HepG2 (cell line): Measurements from ENCODE around the gene CSNK2B. TPM values are rescaled to one million over a fixed set of nuclear protein-coding genes. Genes with fewer than 3 reads are reported as not detected.
A peak's percentile ranks its signal among the peaks of the same experiment; 100 is the strongest.

ENCODE experiments used
- ARID2 ChIP-seq: sonication (generic); formaldehyde crosslinking; IDR thresholded peaks from 2 replicates; pipeline ENCODE4 v1.8.1; 2022; ENCODE audit warnings: mild to moderate bottlenecking, missing genetic modification reagents, borderline replicate concordance
- ATF6 ChIP-seq: sonication (generic); formaldehyde crosslinking; conservative IDR thresholded peaks from 2 replicates; pipeline ENCODE4 v1.4.0; 2020; ENCODE audit warnings: missing genetic modification reagents
- HOXA5 ChIP-seq: sonication (generic); formaldehyde crosslinking; IDR thresholded peaks from 2 replicates; pipeline ENCODE4 v1.4.0; 2020; ENCODE audit warnings: missing genetic modification reagents
- MLLT10 ChIP-seq: sonication (generic); formaldehyde crosslinking; IDR thresholded peaks from 2 replicates; pipeline ENCODE4 v1.4.0; 2020; ENCODE audit warnings: missing genetic modification reagents
- SOX13 ChIP-seq, 3 experiments: fragments of 450-650 bp in 1 of 3; sonication (generic) in 1 of 3; formaldehyde crosslinking in 1 of 3; IDR thresholded peaks in 2 of 3; conservative IDR thresholded peaks in 1 of 3; 2 replicates each; pipeline versions ENCODE4 v1.5.0 to v1.6.1; 2016 to 2020; ENCODE audit warnings: antibody characterized with exemption in 1 of 3, mild to moderate bottlenecking in 1 of 3, missing compliant biosample characterization in 1 of 3, missing genetic modification reagents in 1 of 3, moderate library complexity in 1 of 3
- TBX2 ChIP-seq: sonication (generic); formaldehyde crosslinking; IDR thresholded peaks from 2 replicates; pipeline ENCODE4 v1.5.0; 2020; ENCODE audit warnings: missing genetic modification reagents, mild to moderate bottlenecking, borderline replicate concordance
- ZNF296 ChIP-seq: sonication (generic); formaldehyde crosslinking; conservative IDR thresholded peaks from 2 replicates; pipeline ENCODE4 v1.5.0; 2020; ENCODE audit warnings: mild to moderate bottlenecking, missing genetic modification reagents
- ZNF569 ChIP-seq: sonication (generic); formaldehyde crosslinking; IDR thresholded peaks from 2 replicates; pipeline ENCODE4 v1.5.0; 2020; ENCODE audit warnings: mild to moderate bottlenecking, missing genetic modification reagents, moderate library complexity, borderline replicate concordance
- ZNF605 ChIP-seq: sonication (generic); formaldehyde crosslinking; IDR thresholded peaks from 2 replicates; pipeline ENCODE4 v1.8.0; 2022; ENCODE audit warnings: mild to moderate bottlenecking, missing genetic modification reagents
- polyA plus RNA-seq, 8 experiments: library from polyadenylated mRNA; depleted of rRNA in 3 of 8; stranded (reverse) in 7 of 8; unstranded in 1 of 8; fragments of >200 nt; fragmentation: Illumina TruSeq in 4 of 8; extraction: Trizol in 4 of 8; gene quantifications; 2 replicates each; pipeline versions ENCODE4 v1.2.1 to v1.2.3, GENCODE V29; 2011 to 2016; ENCODE audit warnings: low read depth in 4 of 8, missing spikeins in 1 of 8, mixed read lengths in 1 of 8; ENCODE audit not compliant: insufficient read depth in 1 of 8
- total RNA-seq, 5 experiments: library from RNA; depleted of rRNA; stranded (reverse); fragments of >200 nt; fragmentation: Illumina TruSeq; extraction: Trizol; gene quantifications; 2 replicates each; pipeline ENCODE4 v1.2.3, GENCODE V29; 2016; ENCODE audit warnings: low read depth in 1 of 5
- TF ChIP-seq, protein P1 (sequence below): sonication (generic); formaldehyde crosslinking; IDR thresholded peaks from 2 replicates; pipeline ENCODE4 v1.9.0; 2021; ENCODE audit warnings: mild to moderate bottlenecking, missing genetic modification reagents
- TF ChIP-seq, protein P2 (sequence below): sonication (generic); formaldehyde crosslinking; IDR thresholded peaks from 2 replicates; pipeline ENCODE4 v1.4.0; 2020; ENCODE audit warnings: missing genetic modification reagents
- TF ChIP-seq, protein P3 (sequence below): sonication (generic); formaldehyde crosslinking; IDR thresholded peaks from 2 replicates; pipeline ENCODE4 v1.4.0; 2020; ENCODE audit warnings: mild to moderate bottlenecking, missing genetic modification reagents
- TF ChIP-seq, protein P4 (sequence below): sonication (generic); formaldehyde crosslinking; IDR thresholded peaks from 2 replicates; pipeline ENCODE4 v1.8.0; 2022; ENCODE audit warnings: low read depth, missing genetic modification reagents

Gene CSNK2B
- total and polyA plus RNA-seq, 2 of the 13 experiments (the other 11 are each of a cell fraction or from before 2014, with no cell fraction given), result 111 to 296 TPM

GRCh38 chr6:31652925-31653724, 12.8 kb upstream of the CSNK2B start (continued):
- TF ChIP-seq ARID2, result no peak
- TF ChIP-seq ATF6 (CRISPR knock-in tag), result no peak
- 0 out of 2 replicates have a peak, but pooled peaks have one; percentile 3 for TF ChIP-seq SOX13 (IDR thresholded peaks at IDR 0.05)
- no peak for TF ChIP-seq SOX13 (CRISPR knock-in tag; conservative IDR thresholded peaks at IDR 0.05 in 1 of 2, IDR thresholded peaks at IDR 0.05 in 1 of 2)
- peak; percentile 58 for TF ChIP-seq ZNF605 (CRISPR knock-in tag)
- TF ChIP-seq TBX2 (CRISPR knock-in tag), result peak; percentile 13; the same call in 1 of the 2 replicates
- TF ChIP-seq ZNF296 (CRISPR knock-in tag), result no peak
- TF ChIP-seq, protein P1, sequence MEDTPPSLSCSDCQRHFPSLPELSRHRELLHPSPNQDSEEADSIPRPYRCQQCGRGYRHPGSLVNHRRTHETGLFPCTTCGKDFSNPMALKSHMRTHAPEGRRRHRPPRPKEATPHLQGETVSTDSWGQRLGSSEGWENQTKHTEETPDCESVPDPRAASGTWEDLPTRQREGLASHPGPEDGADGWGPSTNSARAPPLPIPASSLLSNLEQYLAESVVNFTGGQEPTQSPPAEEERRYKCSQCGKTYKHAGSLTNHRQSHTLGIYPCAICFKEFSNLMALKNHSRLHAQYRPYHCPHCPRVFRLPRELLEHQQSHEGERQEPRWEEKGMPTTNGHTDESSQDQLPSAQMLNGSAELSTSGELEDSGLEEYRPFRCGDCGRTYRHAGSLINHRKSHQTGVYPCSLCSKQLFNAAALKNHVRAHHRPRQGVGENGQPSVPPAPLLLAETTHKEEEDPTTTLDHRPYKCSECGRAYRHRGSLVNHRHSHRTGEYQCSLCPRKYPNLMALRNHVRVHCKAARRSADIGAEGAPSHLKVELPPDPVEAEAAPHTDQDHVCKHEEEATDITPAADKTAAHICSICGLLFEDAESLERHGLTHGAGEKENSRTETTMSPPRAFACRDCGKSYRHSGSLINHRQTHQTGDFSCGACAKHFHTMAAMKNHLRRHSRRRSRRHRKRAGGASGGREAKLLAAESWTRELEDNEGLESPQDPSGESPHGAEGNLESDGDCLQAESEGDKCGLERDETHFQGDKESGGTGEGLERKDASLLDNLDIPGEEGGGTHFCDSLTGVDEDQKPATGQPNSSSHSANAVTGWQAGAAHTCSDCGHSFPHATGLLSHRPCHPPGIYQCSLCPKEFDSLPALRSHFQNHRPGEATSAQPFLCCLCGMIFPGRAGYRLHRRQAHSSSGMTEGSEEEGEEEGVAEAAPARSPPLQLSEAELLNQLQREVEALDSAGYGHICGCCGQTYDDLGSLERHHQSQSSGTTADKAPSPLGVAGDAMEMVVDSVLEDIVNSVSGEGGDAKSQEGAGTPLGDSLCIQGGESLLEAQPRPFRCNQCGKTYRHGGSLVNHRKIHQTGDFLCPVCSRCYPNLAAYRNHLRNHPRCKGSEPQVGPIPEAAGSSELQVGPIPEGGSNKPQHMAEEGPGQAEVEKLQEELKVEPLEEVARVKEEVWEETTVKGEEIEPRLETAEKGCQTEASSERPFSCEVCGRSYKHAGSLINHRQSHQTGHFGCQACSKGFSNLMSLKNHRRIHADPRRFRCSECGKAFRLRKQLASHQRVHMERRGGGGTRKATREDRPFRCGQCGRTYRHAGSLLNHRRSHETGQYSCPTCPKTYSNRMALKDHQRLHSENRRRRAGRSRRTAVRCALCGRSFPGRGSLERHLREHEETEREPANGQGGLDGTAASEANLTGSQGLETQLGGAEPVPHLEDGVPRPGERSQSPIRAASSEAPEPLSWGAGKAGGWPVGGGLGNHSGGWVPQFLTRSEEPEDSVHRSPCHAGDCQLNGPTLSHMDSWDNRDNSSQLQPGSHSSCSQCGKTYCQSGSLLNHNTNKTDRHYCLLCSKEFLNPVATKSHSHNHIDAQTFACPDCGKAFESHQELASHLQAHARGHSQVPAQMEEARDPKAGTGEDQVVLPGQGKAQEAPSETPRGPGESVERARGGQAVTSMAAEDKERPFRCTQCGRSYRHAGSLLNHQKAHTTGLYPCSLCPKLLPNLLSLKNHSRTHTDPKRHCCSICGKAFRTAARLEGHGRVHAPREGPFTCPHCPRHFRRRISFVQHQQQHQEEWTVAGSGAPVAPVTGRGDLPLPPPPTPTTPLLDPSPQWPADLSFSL (CRISPR knock-in tag), result peak; percentile 37; the same call in 1 of the 2 replicates
- TF ChIP-seq, protein P2, sequence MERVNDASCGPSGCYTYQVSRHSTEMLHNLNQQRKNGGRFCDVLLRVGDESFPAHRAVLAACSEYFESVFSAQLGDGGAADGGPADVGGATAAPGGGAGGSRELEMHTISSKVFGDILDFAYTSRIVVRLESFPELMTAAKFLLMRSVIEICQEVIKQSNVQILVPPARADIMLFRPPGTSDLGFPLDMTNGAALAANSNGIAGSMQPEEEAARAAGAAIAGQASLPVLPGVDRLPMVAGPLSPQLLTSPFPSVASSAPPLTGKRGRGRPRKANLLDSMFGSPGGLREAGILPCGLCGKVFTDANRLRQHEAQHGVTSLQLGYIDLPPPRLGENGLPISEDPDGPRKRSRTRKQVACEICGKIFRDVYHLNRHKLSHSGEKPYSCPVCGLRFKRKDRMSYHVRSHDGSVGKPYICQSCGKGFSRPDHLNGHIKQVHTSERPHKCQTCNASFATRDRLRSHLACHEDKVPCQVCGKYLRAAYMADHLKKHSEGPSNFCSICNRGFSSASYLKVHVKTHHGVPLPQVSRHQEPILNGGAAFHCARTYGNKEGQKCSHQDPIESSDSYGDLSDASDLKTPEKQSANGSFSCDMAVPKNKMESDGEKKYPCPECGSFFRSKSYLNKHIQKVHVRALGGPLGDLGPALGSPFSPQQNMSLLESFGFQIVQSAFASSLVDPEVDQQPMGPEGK (CRISPR knock-in tag), result peak; percentile 56
- TF ChIP-seq HOXA5 (CRISPR knock-in tag), result peak; percentile 67; the same call in 1 of the 2 replicates
- TF ChIP-seq MLLT10 (CRISPR knock-in tag), result no peak
- TF ChIP-seq, protein P3, sequence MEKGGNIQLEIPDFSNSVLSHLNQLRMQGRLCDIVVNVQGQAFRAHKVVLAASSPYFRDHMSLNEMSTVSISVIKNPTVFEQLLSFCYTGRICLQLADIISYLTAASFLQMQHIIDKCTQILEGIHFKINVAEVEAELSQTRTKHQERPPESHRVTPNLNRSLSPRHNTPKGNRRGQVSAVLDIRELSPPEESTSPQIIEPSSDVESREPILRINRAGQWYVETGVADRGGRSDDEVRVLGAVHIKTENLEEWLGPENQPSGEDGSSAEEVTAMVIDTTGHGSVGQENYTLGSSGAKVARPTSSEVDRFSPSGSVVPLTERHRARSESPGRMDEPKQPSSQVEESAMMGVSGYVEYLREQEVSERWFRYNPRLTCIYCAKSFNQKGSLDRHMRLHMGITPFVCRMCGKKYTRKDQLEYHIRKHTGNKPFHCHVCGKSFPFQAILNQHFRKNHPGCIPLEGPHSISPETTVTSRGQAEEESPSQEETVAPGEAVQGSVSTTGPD (CRISPR knock-in tag), result peak; percentile 46
- no peak for TF ChIP-seq ZNF569 (CRISPR knock-in tag)
- TF ChIP-seq, protein P4, sequence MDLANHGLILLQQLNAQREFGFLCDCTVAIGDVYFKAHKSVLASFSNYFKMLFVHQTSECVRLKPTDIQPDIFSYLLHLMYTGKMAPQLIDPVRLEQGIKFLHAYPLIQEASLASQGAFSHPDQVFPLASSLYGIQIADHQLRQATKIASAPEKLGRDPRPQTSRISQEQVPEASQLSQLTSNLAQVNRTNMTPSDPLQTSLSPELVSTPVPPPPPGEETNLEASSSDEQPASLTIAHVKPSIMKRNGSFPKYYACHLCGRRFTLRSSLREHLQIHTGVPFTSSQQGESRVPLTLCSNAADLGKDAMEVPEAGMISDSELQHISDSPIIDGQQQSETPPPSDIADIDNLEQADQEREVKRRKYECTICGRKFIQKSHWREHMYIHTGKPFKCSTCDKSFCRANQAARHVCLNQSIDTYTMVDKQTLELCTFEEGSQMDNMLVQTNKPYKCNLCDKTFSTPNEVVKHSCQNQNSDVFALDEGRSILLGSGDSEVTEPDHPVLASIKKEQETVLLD, result 0 out of 2 replicates have a peak, but pooled peaks have one; percentile 22
